HG03469 (cell line): ENCODE results near the gene PYROXD2.

Experiments used
- ATAC-seq: cut with Tn5 transposase; IDR thresholded peaks from one replicate; pipeline ENCODE4 v1.9.1; 2021; ENCODE audit warnings: mild to moderate bottlenecking, moderate library complexity, moderate number of reproducible peaks; ENCODE audit not compliant: unreplicated experiment

Gene PYROXD2

DNA sequence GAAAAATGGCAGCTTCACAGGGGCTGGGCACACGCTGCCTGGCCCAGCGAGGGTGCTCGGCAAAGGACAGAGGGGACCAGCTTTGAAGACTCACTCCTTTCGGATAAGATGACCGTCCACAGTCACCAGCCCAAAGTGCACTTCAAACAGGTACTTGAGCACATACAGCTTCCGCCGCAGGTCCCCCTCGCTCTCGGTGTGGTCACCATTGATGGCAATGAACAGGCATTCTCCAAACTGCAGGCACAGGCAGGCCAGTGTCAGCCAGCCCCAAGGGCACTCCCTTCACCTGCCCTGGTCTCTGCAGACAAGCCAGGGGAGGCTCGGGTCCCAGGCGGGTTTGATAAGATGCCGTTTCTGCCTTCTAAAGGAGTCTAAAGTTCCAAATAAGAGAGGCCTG lies 20.2 kb upstream of the PYROXD2 start:
- no peak for ATAC-seq

DNA sequence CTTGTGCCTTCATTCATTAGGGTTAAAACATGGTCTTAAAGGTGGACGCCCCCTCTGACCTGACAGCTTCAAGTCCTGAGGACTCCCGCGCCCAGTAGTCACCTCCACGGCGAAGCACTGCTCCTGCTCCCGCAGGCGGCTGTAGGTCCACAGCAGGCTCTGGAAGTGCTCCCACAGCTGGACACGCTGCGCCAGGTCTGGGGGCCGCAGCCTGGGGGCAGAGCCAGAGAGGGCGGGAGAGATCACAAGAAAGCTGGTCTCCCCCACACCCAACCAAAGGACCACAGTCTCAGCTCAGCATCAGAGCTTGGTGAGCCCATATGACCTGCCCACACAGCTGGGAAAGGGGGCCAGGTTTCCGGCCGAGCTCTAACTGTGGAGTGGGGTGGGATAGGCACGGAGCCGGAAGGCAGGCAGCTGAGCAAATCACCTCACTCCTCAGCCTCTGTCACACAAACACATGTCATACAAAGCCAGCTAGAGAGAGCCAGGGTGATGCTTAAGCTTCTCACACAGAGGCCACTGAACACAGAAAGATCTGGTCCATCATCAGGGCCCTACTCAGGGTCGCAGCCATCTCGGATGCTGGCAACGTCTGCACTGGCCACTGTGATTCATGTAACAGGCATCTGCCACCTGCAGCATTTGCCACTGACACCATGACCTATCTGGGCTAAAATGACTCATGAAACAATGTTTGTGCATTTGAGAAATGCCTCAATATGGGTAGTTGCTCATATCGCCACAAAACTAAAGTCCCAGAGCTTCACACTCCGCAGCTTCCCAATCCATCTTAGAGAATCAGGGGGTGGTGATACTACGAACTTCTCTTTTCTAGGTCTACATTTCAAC lies 19.1 kb upstream of the PYROXD2 start:
- no peak for ATAC-seq

DNA sequence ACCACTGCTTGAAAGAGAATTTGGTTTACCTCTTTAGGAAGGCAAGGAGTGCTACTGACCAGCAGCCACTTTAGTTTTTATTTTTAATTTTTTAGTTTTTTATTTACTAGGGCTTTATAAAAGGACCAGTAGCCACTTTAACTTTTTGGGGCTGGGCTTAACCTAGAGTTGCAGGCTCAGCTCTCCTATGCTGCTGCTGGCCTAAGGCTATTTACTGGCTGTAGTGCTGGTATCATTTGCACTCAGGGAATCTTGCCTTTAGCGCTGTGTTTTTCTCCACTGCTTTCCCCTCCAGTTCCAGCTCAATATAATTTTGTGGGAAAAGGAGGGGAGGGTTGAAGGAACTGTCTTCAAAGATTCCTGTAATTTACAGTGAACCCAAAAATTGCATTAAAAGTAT lies 18.4 kb upstream of the PYROXD2 start:
- no peak for ATAC-seq

GRCh38 chr10:98432330-98432729 lies 17.3 kb upstream of the PYROXD2 start:
- ATAC-seq, result no peak

DNA sequence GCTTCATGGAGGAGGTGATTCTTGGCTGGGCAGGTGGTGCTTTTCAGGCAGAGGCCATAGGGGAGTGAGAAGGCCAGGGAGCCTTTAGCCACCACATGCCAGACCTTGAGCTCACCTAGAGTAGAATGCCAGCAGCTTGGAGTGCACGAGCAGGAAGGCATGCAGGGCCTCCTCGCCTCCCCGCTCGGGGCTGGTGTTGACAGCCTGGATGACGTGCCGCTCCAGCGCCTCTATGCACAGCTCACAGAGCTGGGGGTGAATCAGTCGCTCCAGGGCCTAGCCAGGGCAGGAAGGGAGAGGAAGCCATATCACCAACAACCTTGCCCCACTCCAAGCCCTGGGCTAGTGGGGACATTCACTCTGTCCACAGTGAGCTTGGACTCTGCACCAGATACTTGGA lies 16.0 kb upstream of the PYROXD2 start:
- no peak for ATAC-seq

- no peak for ATAC-seq
Observed at GRCh38 chr10:98430427-98430826, 15.4 kb upstream of the PYROXD2 start.

GRCh38 chr10:98429320-98430072 lies 14.5 kb upstream of the PYROXD2 start:
- no peak for ATAC-seq

GRCh38 chr10:98427011-98427515 lies 12.1 kb upstream of the PYROXD2 start:
- ATAC-seq, result no peak

DNA sequence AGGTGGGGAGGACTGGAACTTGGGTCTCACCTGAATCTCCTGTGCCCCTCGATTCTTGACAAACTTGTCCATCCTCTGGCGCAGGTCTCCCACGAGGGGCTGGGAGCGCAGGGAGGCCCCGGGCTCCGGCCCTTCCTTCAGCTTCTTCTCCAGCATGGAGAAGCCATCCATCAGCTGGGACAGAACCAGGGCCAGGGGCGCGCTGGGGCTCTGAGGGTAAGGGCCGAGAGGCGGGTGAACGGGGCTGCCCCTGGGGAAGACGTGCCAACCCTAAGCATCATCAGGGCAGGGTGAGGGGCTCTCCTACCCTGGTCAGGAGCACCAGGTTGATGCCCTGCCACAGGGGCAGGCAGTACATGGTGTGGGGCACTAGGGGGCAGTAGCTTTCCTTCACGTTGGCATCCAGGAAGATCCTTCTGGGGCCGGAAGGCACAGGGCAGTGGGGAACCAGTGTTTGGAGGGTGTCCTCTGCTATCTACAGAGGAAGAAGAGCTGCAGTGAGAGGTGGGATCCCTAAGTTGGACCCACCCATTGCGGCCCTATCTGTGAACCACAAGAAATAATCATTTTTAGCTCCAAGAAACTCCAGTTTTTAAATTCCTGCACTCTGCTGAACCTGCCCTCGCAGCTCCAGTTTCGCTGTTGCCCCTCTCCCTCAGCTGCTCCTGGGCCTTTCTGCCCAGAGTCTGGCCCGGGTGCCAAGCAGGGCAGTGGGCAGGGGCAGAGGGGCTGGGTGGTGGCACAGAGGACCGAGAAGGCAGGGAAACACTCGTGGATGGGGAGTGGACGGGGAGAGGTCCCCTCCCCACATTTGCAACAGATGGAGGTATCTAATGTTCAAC lies 10.8 kb upstream of the PYROXD2 start:
- ATAC-seq, result no peak

GRCh38 chr10:98424295-98425254 lies 9.6 kb upstream of the PYROXD2 start:
- ATAC-seq, result no peak

- ATAC-seq, result no peak
Observed at GRCh38 chr10:98423691-98424120, 8.7 kb upstream of the PYROXD2 start.

- no peak for ATAC-seq
Observed at GRCh38 chr10:98422182-98422581, 7.2 kb upstream of the PYROXD2 start.

DNA sequence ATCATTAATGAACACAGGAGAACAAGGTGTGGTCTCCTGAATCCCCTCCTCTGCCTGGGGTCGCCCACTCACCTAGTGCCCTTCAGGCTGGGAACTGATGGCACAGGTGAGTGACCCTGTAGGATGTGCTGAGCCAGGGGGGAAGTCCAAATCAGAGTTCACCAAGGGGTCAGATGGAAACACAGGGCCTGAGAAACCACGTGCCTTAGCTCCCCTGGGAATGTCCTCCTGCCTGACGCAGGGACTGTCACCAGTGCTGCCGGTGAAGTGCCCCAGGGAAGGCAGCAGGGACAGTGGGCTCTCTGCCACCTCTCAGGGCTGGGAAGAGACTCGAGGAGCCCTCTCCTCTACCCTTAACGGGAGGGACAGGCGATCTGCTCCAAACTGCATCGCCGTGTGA lies 5.8 kb upstream of the PYROXD2 start:
- no peak for ATAC-seq

GRCh38 chr10:98419469-98420261 lies 4.7 kb upstream of the PYROXD2 start:
- ATAC-seq, result no peak

- ATAC-seq, result no peak
Observed at GRCh38 chr10:98418665-98419468, 3.9 kb upstream of the PYROXD2 start.

DNA sequence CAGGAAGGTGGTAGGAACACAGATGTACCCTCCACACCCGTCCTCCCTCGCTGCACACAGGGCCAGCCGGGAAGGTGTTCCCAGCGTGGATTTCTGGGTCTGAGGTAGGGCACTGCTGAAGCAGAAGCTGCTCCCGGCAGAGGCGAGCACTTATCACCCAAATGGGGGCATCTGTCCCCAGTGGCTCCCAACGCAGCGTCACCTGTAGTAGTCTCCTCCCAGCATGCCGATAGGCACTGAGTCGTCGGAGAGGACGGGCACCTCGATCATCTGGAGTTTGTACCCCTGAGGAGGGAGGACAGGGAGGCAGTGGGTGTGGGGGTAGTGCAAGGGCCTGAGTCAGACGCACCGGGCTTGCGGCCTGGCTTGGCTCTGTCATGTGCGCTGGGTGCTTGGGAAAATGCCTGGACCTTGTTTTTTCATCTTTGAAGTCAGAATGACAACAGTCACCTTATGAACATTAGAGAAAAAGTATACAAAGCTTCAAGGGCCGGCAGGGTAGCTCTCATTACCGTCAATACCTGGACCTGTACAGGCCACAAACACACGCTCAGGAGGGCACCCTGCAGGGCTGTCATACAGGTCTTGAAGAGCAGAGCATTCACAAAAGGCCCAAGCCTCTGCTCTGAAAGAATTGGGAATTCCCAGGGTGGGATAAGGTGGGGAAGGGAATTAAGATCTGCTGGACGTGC lies 3.1 kb upstream of the PYROXD2 start:
- ATAC-seq, result no peak

DNA sequence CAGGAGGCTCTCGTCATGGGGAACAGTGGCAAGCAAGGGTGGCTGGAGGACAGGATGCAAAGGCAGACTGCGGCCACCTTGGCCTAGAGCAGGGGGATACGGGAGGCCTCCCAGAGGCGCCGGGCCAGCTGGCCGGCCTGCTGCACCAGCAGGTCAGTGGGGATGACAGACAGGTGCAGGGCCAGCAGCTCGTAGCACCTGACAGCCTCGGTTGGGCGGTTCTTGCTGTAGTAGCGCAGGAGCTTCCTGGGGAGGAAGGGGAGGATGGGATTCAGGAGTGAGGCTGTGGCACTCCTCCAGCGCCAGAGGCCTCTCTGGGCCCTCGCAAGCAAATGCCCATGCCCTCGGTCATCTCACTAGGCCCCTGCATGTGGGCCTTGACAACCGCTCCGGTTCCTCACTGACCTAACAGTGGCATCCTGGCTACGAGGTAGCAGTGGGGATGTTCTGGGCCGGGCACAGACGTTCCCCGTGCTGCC lies 2.5 kb upstream of the PYROXD2 start:
- no peak for ATAC-seq
